ENCODE data around the gene PACS2.

PACS2 gene

DNA sequence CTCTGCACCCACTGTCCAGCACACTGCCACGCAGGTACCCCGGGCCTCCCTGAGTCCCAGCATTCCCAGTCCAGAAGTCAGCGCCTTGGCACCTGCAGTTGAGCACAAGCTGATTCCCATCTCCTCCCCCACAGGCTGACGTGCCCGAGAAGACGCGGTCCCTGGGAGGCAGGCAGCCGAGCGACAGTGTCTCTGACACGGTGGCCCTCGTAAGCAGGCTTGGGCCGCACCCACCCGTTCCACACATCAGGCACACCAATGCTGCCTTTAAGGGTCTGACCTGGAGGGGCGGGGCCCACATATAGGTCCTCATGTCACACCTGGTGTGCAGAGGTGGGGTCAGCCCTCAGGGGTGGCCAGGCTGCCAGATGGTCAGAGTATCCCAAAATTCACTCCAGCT, 65.4 kb downstream of the PACS2 start:
- ATAC-seq: no peak
- TF ChIP-seq ZFP30 (CRISPR knock-in tag; IDR thresholded peaks at IDR 0.05): no peak
- TF ChIP-seq PPARA (CRISPR knock-in tag; IDR thresholded peaks at IDR 0.05; ENCODE audit: borderline replicate concordance): no peak
- TF ChIP-seq ISL1 (CRISPR knock-in tag; IDR thresholded peaks at IDR 0.05): no peak
- TF ChIP-seq ZNF70 (CRISPR knock-in tag; IDR thresholded peaks at IDR 0.05): no peak
- no peak for TF ChIP-seq ZNF8 (CRISPR knock-in tag; IDR thresholded peaks at IDR 0.05)
- TF ChIP-seq ZNF565 (CRISPR knock-in tag; conservative IDR thresholded peaks at IDR 0.05; ENCODE audit: low read depth): no peak
- no peak for TF ChIP-seq CSDC2 (CRISPR knock-in tag; IDR thresholded peaks at IDR 0.05)
- TF ChIP-seq ESRRG (CRISPR knock-in tag; IDR thresholded peaks at IDR 0.05): no peak
- no peak for TF ChIP-seq ZC3H10 (CRISPR knock-in tag; IDR thresholded peaks at IDR 0.05)
- TF ChIP-seq, protein P1, sequence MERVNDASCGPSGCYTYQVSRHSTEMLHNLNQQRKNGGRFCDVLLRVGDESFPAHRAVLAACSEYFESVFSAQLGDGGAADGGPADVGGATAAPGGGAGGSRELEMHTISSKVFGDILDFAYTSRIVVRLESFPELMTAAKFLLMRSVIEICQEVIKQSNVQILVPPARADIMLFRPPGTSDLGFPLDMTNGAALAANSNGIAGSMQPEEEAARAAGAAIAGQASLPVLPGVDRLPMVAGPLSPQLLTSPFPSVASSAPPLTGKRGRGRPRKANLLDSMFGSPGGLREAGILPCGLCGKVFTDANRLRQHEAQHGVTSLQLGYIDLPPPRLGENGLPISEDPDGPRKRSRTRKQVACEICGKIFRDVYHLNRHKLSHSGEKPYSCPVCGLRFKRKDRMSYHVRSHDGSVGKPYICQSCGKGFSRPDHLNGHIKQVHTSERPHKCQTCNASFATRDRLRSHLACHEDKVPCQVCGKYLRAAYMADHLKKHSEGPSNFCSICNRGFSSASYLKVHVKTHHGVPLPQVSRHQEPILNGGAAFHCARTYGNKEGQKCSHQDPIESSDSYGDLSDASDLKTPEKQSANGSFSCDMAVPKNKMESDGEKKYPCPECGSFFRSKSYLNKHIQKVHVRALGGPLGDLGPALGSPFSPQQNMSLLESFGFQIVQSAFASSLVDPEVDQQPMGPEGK (CRISPR knock-in tag; IDR thresholded peaks at IDR 0.05; ENCODE audit: borderline replicate concordance): no peak
- TF ChIP-seq ARNTL (CRISPR knock-in tag; IDR thresholded peaks at IDR 0.05; ENCODE audit: borderline replicate concordance, low read depth): no peak
- no peak for TF ChIP-seq BACH2 (CRISPR knock-in tag; IDR thresholded peaks at IDR 0.05; ENCODE audit: borderline replicate concordance)
- TF ChIP-seq GLIS3 (CRISPR knock-in tag; IDR thresholded peaks at IDR 0.05): no peak
- TF ChIP-seq, protein P2, sequence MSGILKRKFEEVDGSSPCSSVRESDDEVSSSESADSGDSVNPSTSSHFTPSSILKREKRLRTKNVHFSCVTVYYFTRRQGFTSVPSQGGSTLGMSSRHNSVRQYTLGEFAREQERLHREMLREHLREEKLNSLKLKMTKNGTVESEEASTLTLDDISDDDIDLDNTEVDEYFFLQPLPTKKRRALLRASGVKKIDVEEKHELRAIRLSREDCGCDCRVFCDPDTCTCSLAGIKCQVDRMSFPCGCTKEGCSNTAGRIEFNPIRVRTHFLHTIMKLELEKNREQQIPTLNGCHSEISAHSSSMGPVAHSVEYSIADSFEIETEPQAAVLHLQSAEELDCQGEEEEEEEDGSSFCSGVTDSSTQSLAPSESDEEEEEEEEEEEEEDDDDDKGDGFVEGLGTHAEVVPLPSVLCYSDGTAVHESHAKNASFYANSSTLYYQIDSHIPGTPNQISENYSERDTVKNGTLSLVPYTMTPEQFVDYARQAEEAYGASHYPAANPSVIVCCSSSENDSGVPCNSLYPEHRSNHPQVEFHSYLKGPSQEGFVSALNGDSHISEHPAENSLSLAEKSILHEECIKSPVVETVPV (CRISPR knock-in tag; IDR thresholded peaks at IDR 0.05): no peak
- TF ChIP-seq, protein P3, sequence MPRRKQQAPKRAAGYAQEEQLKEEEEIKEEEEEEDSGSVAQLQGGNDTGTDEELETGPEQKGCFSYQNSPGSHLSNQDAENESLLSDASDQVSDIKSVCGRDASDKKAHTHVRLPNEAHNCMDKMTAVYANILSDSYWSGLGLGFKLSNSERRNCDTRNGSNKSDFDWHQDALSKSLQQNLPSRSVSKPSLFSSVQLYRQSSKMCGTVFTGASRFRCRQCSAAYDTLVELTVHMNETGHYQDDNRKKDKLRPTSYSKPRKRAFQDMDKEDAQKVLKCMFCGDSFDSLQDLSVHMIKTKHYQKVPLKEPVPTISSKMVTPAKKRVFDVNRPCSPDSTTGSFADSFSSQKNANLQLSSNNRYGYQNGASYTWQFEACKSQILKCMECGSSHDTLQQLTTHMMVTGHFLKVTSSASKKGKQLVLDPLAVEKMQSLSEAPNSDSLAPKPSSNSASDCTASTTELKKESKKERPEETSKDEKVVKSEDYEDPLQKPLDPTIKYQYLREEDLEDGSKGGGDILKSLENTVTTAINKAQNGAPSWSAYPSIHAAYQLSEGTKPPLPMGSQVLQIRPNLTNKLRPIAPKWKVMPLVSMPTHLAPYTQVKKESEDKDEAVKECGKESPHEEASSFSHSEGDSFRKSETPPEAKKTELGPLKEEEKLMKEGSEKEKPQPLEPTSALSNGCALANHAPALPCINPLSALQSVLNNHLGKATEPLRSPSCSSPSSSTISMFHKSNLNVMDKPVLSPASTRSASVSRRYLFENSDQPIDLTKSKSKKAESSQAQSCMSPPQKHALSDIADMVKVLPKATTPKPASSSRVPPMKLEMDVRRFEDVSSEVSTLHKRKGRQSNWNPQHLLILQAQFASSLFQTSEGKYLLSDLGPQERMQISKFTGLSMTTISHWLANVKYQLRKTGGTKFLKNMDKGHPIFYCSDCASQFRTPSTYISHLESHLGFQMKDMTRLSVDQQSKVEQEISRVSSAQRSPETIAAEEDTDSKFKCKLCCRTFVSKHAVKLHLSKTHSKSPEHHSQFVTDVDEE (CRISPR knock-in tag; IDR thresholded peaks at IDR 0.05): no peak

DNA sequence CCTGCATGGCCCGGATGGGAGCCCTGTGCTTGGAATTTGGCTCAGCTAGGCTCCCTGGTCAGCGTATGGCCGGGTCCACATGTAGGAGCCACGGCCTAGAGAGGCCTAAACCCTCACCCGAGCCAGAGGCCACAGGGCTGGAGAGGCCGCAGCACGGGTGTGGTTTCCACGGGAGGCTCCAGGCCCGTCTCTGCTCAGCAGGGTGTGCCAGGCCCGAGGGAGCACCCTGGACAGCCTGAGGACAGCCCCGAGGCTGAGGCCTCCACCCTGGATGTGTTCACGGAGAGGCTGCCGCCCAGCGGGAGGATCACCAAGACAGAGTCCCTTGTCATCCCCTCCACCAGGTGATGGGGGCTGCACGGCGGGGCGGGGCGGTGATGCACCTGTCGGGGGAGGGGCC, 66.2 kb downstream of the PACS2 start:
- TF ChIP-seq TCF4 (CRISPR knock-in tag; IDR thresholded peaks at IDR 0.05; ENCODE audit: borderline replicate concordance) (no peak), ARNTL (CRISPR knock-in tag; IDR thresholded peaks at IDR 0.05; ENCODE audit: borderline replicate concordance, low read depth) (no peak), TOX (CRISPR knock-in tag; IDR thresholded peaks at IDR 0.05; ENCODE audit: borderline replicate concordance) (no peak)
- ATAC-seq: no peak

DNA sequence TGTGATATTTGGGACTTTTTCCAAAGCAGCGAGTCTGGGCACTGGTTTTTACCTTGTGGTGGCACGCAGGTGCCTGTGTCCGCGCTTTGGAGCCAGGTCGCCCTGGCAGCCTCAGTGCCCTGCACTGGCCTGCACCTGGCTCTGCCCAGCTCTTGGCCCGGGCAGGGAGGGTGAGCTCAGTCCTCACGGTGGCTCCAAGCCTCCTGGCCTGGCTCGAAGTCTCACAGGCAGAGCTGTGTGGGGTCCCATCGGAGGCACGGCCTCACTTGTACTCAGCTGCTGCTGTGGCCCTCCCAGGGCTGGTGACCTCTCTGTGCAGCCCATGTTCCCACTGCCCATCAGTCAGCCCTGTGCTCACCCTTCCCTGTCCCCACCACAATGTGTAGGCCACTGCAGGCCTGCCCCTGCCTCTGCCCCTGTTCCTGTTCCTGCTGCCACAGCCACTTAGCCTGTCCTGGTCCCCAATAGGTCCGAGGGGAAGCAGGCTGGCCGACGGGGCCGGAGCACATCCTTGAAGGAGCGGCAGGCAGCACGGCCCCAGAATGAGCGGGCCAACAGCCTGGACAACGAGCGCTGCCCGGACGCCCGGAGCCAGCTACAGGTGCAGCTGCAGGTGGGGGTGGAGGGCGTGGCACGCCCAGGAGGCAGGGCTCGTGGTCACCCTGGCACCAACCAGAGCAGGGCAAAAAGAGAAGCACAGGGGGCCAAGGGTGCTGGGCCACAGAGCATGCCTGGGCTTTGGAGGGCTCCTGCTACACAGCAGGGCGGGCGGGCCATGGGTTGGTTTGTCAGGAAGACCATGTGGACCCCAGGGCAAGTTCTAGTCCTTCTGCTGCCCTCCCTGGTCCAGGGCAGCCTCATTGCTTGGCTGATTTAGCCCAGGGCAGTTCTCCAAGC, 67.1 kb downstream of the PACS2 start:
- TF ChIP-seq SNAI2 (CRISPR knock-in tag; IDR thresholded peaks at IDR 0.05) (no peak), TOX (CRISPR knock-in tag; IDR thresholded peaks at IDR 0.05; ENCODE audit: borderline replicate concordance) (no peak), ZNF70 (CRISPR knock-in tag; IDR thresholded peaks at IDR 0.05) (no peak), ZFP30 (CRISPR knock-in tag; IDR thresholded peaks at IDR 0.05) (no peak), CSDC2 (CRISPR knock-in tag; IDR thresholded peaks at IDR 0.05) (no peak), GLIS3 (CRISPR knock-in tag; IDR thresholded peaks at IDR 0.05) (no peak), ZC3H10 (CRISPR knock-in tag; IDR thresholded peaks at IDR 0.05) (no peak)
- TF ChIP-seq, protein P1 (CRISPR knock-in tag; IDR thresholded peaks at IDR 0.05; ENCODE audit: borderline replicate concordance): no peak
- TF ChIP-seq, protein P3 (CRISPR knock-in tag; IDR thresholded peaks at IDR 0.05): no peak
- ATAC-seq: no peak
